HepG2 (cell line): ENCODE results near the gene CIB1. TPM values are rescaled to one million over a fixed set of nuclear protein-coding genes. Genes with fewer than 3 reads are reported as not detected.

Source experiments
- CBX1 ChIP-seq: IDR thresholded peaks from one replicate; pipeline ENCODE4 v1.6.1; 2016; ENCODE audit warnings: antibody characterized with exemption, low read depth
- DPF2 ChIP-seq: sonication (generic); formaldehyde crosslinking; IDR thresholded peaks from 2 replicates; pipeline ENCODE4 v1.4.0; 2020; ENCODE audit warnings: mild to moderate bottlenecking, low read depth, missing genetic modification reagents, borderline replicate concordance
- ERF ChIP-seq: IDR thresholded peaks from 2 replicates; pipeline ENCODE4 v1.6.1; 2018; ENCODE audit warnings: missing biosample characterization, missing genetic modification reagents
- EZH2 ChIP-seq: conservative IDR thresholded peaks from 2 replicates; pipeline ENCODE4 v1.6.1; 2012; ENCODE audit warnings: mild to moderate bottlenecking, low read depth, low read length, moderate library complexity
- GATAD1 ChIP-seq: IDR thresholded peaks from 2 replicates; pipeline ENCODE4 v1.6.1; 2016; ENCODE audit warnings: missing genetic modification reagents, missing compliant biosample characterization
- KAT7 ChIP-seq: IDR thresholded peaks from 2 replicates; pipeline ENCODE4 v1.6.1; 2018; ENCODE audit warnings: borderline replicate concordance, missing compliant biosample characterization
- KAT8 ChIP-seq: IDR thresholded peaks from 2 replicates; pipeline ENCODE4 v1.6.1; 2016; ENCODE audit warnings: missing genetic modification reagents, missing compliant biosample characterization
- LRRFIP1 ChIP-seq: sonication (generic); formaldehyde crosslinking; conservative IDR thresholded peaks from 2 replicates; pipeline ENCODE4 v1.4.0; 2020; ENCODE audit warnings: missing genetic modification reagents
- MNT ChIP-seq: fragments of 450-650 bp; IDR thresholded peaks from 2 replicates; pipeline ENCODE4 v1.6.1; 2016
- MXD4 ChIP-seq: IDR thresholded peaks from 2 replicates; pipeline ENCODE4 v1.6.1; 2016; ENCODE audit warnings: mild to moderate bottlenecking, missing biosample characterization, missing genetic modification reagents
- PATZ1 ChIP-seq: sonication (generic); formaldehyde crosslinking; IDR thresholded peaks from 2 replicates; pipeline ENCODE4 v1.4.0; 2020; ENCODE audit warnings: missing genetic modification reagents
- SALL1 ChIP-seq: sonication (generic); formaldehyde crosslinking; IDR thresholded peaks from 2 replicates; pipeline ENCODE4 v1.8.0; 2022; ENCODE audit warnings: mild to moderate bottlenecking, missing genetic modification reagents
- SMC3 ChIP-seq: IDR thresholded peaks from 2 replicates; pipeline ENCODE4 v1.6.1; 2011; ENCODE audit warnings: low read length, improper control_type of control experiment
- TCF12 ChIP-seq, 2 experiments: fragments of 450-650 bp in 1 of 2; sonication (generic) in 1 of 2; formaldehyde crosslinking in 1 of 2; IDR thresholded peaks; 2 replicates each; pipeline versions ENCODE4 v1.6.1 to v1.8.0; 2017 to 2022; ENCODE audit warnings: antibody characterized with exemption in 1 of 2, mild to moderate bottlenecking in 1 of 2, missing genetic modification reagents in 1 of 2, moderate library complexity in 1 of 2
- ZFY ChIP-seq: sonication (generic); formaldehyde crosslinking; IDR thresholded peaks from 2 replicates; pipeline ENCODE4 v1.4.0; 2020; ENCODE audit warnings: missing genetic modification reagents
- ZNF567 ChIP-seq: sonication (generic); formaldehyde crosslinking; IDR thresholded peaks from 2 replicates; pipeline ENCODE4 v1.8.1; 2023; ENCODE audit warnings: mild to moderate bottlenecking, missing genetic modification reagents, borderline replicate concordance
- ZNF652 ChIP-seq: IDR thresholded peaks from 2 replicates; pipeline ENCODE4 v1.6.1; 2016; ENCODE audit warnings: low read depth, borderline replicate concordance
- ZNF687 ChIP-seq: sonication (generic); formaldehyde crosslinking; IDR thresholded peaks from 2 replicates; pipeline ENCODE4 v1.5.1; 2020; ENCODE audit warnings: mild to moderate bottlenecking, missing genetic modification reagents, moderate library complexity
- ZNF768 ChIP-seq: sonication (generic); formaldehyde crosslinking; IDR thresholded peaks from 2 replicates; pipeline ENCODE4 v1.4.0; 2020; ENCODE audit warnings: missing genetic modification reagents
- polyA plus RNA-seq, 8 experiments: library from polyadenylated mRNA; depleted of rRNA in 3 of 8; stranded (reverse) in 7 of 8; unstranded in 1 of 8; fragments of >200 nt; fragmentation: Illumina TruSeq in 4 of 8; extraction: Trizol in 4 of 8; gene quantifications; 2 replicates each; pipeline versions ENCODE4 v1.2.1 to v1.2.3, GENCODE V29; 2011 to 2016; ENCODE audit warnings: low read depth in 4 of 8, missing spikeins in 1 of 8, mixed read lengths in 1 of 8; ENCODE audit not compliant: insufficient read depth in 1 of 8
- total RNA-seq, 5 experiments: library from RNA; depleted of rRNA; stranded (reverse); fragments of >200 nt; fragmentation: Illumina TruSeq; extraction: Trizol; gene quantifications; 2 replicates each; pipeline ENCODE4 v1.2.3, GENCODE V29; 2016; ENCODE audit warnings: low read depth in 1 of 5

Gene CIB1
- total and polyA plus RNA-seq, 2 of the 13 experiments (the other 11 are each of a cell fraction or from before 2014, with no cell fraction given) = 38.7 to 72.7 TPM

GRCh38 chr15:90219421-90220141, 14.2 kb downstream of the CIB1 start (continued):
- TF ChIP-seq ZNF687 (peak; percentile 59), PATZ1 (peak; percentile 37; the same call in 1 of the 2 replicates), ZNF768 (CRISPR knock-in tag) (peak; percentile 32; the same call in 1 of the 2 replicates), DPF2 (CRISPR knock-in tag) (no peak), MNT (no peak), ZNF652 (CRISPR knock-in tag) (no peak), MXD4 (CRISPR knock-in tag) (no peak), GATAD1 (CRISPR knock-in tag) (no peak), KAT8 (CRISPR knock-in tag) (no peak), CBX1 (no peak), SMC3 (peak; percentile 56; the same call in 1 of the 2 replicates), SALL1 (CRISPR knock-in tag) (peak; percentile 26; the same call in 1 of the 2 replicates), ZNF567 (CRISPR knock-in tag) (no peak), KAT7 (CRISPR knock-in tag) (no peak), LRRFIP1 (CRISPR knock-in tag) (no peak), EZH2 (no peak), TCF12 (IDR thresholded peaks at IDR 0.05) (no peak), TCF12 (CRISPR knock-in tag; IDR thresholded peaks at IDR 0.05) (no peak), ERF (CRISPR knock-in tag) (0 out of 2 replicates have a peak, but pooled peaks have one; percentile 29), ZFY (CRISPR knock-in tag) (no peak)
